Aorta (tissue), 5 donors: ENCODE data around the gene DPAGT1. TPM values are rescaled to one million over a fixed set of nuclear protein-coding genes. Genes with fewer than 3 reads are reported as not detected.
A peak's percentile ranks its signal among the peaks of the same experiment; 100 is the strongest.
"Not testable (repeated sequence)": the region's sequence is repeated elsewhere in the genome, so short reads cannot be mapped to it uniquely, and the experiment has no call there.

ENCODE experiments used
- ATAC-seq: fragments of 200-7000 bp; cut with Tn5 transposase; one replicate; pipeline ENCODE4 v1.9.1; 2022; ENCODE audit warnings: moderate library complexity; ENCODE audit not compliant: low FRiP score
- DNase-seq, 2 donors: peaks; one replicate each; pipeline ENCODE4 v3.0.0-alpha.2; 2020
- H3K27ac ChIP-seq, 2 donors: one replicate each; pipeline ENCODE4 v1.5.1; 2013; ENCODE audit warnings: low read length in 2 of 2, mild to moderate bottlenecking in 2 of 2, moderate library complexity in 2 of 2, control low read depth in 1 of 2, inconsistent platforms in 1 of 2, low read depth in 1 of 2
- H3K27me3 ChIP-seq, 2 donors: one replicate each; pipeline ENCODE4 v1.6.1; 2013; ENCODE audit warnings: control low read depth in 1 of 2, low read length in 1 of 2, mild to moderate bottlenecking in 1 of 2, moderate library complexity in 1 of 2; ENCODE audit not compliant: insufficient read depth in 2 of 2, control insufficient read depth in 1 of 2
- H3K36me3 ChIP-seq, 2 donors: one replicate each; pipeline ENCODE4 v1.6.1; 2013; ENCODE audit warnings: control low read depth in 1 of 2, low read length in 1 of 2, mild to moderate bottlenecking in 1 of 2; ENCODE audit not compliant: insufficient read depth in 2 of 2, control insufficient read depth in 1 of 2
- H3K4me1 ChIP-seq, 2 donors: one replicate each; pipeline ENCODE4 v1.6.1; 2013; ENCODE audit warnings: low read length in 2 of 2, control low read depth in 1 of 2, mild to moderate bottlenecking in 1 of 2, moderate library complexity in 1 of 2; ENCODE audit not compliant: insufficient read depth in 2 of 2, control insufficient read depth in 1 of 2
- H3K4me3 ChIP-seq, 2 donors: one replicate each; pipeline ENCODE4 v1.5.1; 2013; ENCODE audit warnings: low read length in 2 of 2, control low read depth in 1 of 2, mild to moderate bottlenecking in 1 of 2
- H3K9me3 ChIP-seq: one replicate; pipeline ENCODE4 v1.6.1; 2013; ENCODE audit warnings: mild to moderate bottlenecking, low read length; ENCODE audit not compliant: control insufficient read depth
- WGBS, 2 donors: extraction: QIAGEN DNeasy Blood & Tissue Kit; methylation state at CpG; one replicate each; pipeline ENCODE4 v1.1.7; 2013; 5-methylcytosine and 5-hydroxymethylcytosine counted together
- intact Hi-C, 2 donors: fragments of 100-400 bp; cut with DNase I; formaldehyde crosslinking; loops; one replicate each; pipeline versions ENCODE4 v1.14.2 to v1.15.0; 2022
- polyA plus RNA-seq, 2 donors: library from polyadenylated mRNA; stranded (reverse); fragments of 200-250 nt; gene quantifications; one replicate each; pipeline ENCODE4 v1.2.3, GENCODE V29; 2013
- total RNA-seq, 2 donors: library from RNA; stranded (reverse); fragmentation: NEBNext Ultra II Directional; extraction: Animal tissue kit (Norgen Biotek cat#: 25700); gene quantifications; one replicate each; pipeline ENCODE4 v1.2.1, GENCODE V29; 2021
- donor health status: healthy with polysubstance abuse.
- donor health status: Bipolar disorder and iron deficiency.
- donor health status: DM: no; HTN: no; CAD: no.
- donor health status: DM: no; HTN: no; CAD: no.
- donor health status: DM: yes; HTN: yes; CAD: no.

DPAGT1 gene
- total and polyA plus RNA-seq, 4 donors, result 7.3 to 41.8 (median 21.9) TPM

DNA sequence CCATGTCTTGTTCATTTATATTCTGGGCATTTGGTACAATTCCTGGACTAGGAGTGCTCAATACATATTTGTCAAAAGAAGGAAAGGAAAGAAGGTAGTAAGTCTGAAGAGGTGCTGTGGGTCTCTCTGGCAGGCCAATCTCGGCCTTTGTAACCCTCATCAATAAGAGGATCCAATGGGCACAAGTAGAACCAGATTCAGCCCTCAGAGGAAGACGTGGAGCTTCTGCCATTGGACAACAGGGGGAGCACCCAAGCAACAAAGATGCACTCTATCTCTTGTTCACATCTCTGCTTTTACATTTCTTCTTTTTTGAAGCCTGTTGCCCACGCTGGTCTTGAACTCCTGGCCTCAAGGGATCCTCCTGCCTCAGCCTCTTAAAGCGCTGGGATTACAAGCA lies 36.3 kb downstream of the DPAGT1 start:
- peaks cover 1 to 2% of the 10 kb centered on the region in 2 donors for H3K36me3 ChIP-seq
- WGBS, 2 donors, result 63 to 70% methylated on average over 4 of the region's 4 CpGs
- no peaks in the 10 kb centered on the region for H3K4me1 ChIP-seq
- H3K9me3 ChIP-seq, result no peaks in the 10 kb centered on the region
- H3K27me3 ChIP-seq, result no peaks in the 10 kb centered on the region
- H3K4me3 ChIP-seq, result no peak overlapping the region
- ATAC-seq, result no peak
- intact Hi-C loops, result loop anchor here in 1 of 2 donors (5.0 kb wide), 1 partner anchor 38 kb away; no protein-coding TSS in a partner anchor
- DNase-seq, result no peak
- H3K27ac ChIP-seq, result no peak overlapping the region

DNA sequence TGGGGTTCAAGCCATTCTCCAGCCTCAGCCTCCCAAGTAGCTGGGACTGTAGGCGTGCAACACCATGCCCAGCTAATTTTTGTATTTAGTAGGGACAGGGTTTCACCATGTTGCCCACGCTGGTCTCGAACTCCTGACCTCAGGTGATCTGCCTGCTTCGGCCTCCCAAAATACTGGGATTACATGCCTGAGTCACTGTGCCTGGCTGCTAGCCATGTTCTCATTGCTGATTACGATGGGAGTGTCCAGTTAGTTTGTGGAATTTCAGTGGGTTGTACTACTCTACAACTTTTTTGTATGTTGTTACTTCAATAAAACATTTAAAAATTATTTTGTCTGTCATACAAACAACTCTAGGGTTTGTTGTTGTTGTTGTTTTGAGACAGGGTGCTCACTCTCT lies 38.9 kb downstream of the DPAGT1 start:
- no peaks in the 10 kb centered on the region for H3K9me3 ChIP-seq
- no peak overlapping the region for H3K4me3 ChIP-seq
- DNase-seq (peak; percentile 68 to 80), ATAC-seq (no peak)
- H3K36me3 ChIP-seq, result no peaks in the 10 kb centered on the region
- intact Hi-C loops, result no loop called here
- H3K27me3 ChIP-seq, result no peaks in the 10 kb centered on the region
- no peaks in the 10 kb centered on the region for H3K4me1 ChIP-seq
- 25 to 28% methylated on average over 5 of the region's 5 CpGs for WGBS, 2 donors
- peak overlapping the region in 1 of 2 donors; percentile 38 for H3K27ac ChIP-seq

DNA sequence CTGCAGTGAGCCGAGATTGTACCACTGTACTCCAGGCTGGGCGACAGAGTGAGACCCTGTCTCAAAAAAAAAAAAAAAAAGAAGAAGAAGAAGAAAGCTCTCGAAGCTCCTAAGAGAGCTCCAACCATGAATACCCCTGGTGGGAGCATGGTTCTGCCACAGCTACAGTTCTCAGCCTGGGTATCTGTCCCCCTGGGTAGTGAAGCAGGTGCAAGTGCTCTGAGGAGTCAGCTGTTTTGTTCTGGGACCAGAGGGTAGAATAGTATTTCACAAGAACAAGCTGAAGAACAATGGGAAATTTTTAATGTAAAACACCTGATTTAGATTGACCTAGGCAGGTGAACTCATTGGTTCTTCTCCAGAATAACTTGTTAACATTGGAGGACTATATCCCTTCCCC lies 40.4 kb downstream of the DPAGT1 start:
- Histone ChIP-seq H3K4me1 (no peaks in the 10 kb centered on the region), H3K9me3 (no peaks in the 10 kb centered on the region), H3K4me3 (no peak overlapping the region), H3K36me3 (no peaks in the 10 kb centered on the region), H3K27me3 (no peaks in the 10 kb centered on the region), H3K27ac (no peak overlapping the region)
- no peak for ATAC-seq
- DNase-seq, result no peak
- intact Hi-C loops, result no loop called here
- WGBS, 2 donors, result 90 to 92% methylated on average over 3 of the region's 3 CpGs

DNA sequence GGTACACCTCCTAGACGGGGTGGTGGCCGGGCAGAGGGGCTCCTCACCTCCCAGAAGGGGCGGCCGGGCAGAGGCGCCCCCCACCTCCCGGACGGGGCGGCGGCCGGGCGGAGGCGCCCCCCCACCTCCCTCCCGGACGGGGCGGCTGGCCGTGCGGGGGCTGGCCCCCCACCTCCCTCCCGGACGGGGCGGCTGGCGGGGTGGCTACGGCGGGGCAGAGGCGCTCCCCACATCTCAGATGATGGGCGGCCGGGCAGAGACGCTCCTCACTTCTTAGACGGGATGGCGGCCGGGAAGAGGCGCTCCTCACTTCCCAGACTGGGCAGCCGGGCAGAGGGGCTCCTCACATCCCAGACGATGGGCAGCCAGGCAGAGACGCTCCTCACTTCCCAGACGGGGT lies 42.5 kb downstream of the DPAGT1 start:
- H3K27me3 ChIP-seq, H3K4me1 ChIP-seq, H3K9me3 ChIP-seq, H3K27ac ChIP-seq, ATAC-seq, H3K36me3 ChIP-seq, intact Hi-C loops, DNase-seq, H3K4me3 ChIP-seq: not testable (repeated sequence)
- 86 to 90% methylated on average over 19 to 31 of the region's 35 CpGs for WGBS, 2 donors

DNA sequence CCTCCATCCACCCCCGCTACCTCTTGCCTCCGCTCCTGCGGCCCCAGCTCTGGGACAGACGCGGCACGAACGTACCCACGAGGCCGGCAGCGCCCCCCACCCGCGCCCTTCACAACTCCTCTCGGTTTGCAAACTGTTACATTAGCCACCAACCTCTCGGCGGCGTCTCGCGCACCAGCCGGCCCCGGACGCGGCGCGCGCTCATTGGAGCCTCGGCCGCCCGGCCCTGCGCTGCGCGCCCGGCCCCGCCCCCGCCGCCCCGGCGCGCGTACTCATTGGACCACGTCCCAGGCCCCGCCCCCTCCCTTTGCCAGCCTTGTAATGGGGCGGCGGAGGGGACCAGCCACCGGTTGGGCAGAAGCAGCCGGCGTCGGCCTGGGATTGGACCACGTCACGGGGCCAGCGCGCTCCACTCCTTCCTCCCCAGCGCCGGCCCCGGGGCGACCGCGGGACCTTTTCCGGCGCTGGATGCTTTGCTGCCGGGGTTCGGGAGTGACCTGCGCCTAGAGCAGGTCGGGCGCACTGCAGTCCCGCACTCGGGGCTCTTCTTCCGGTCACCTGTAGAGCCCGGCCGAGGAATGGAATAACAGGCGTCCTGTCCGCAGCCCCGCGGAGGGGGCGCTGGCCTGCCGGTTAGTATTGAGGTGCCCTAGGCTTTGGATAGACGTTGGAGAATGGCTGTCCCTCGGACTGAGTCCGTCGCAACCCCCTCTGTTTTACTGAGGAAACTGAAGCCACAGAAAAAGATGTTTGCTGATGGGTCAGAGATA lies 44.5 kb downstream of the DPAGT1 start, which contains the start of gene HYOU1:
TSS of gene HYOU1 (minus strand) at position 206 of the 770 bp plus-strand sequence. CDS start 1,045 bp downstream, outside the sequence.
- Histone ChIP-seq H3K36me3 (peaks cover 0 to 5% of the 10 kb centered on the region in 2 donors), H3K4me3 (peak within 1 kb of the TSS; percentile 49 to 81), H3K27ac (peak within 1 kb of the TSS in 1 of 2 donors; percentile 78), H3K4me1 (peaks cover 0 to 5% of the 10 kb centered on the region in 2 donors), H3K9me3 (no peaks in the 10 kb centered on the region), H3K27me3 (no peaks in the 10 kb centered on the region)
- DNase-seq (peak; percentile 99 to 100), ATAC-seq (peak; percentile 97)
- WGBS, 2 donors, result 0 to 1% methylated on average over 36 to 79 of the region's 79 CpGs
- intact Hi-C loops, result loop anchor here in 1 of 2 donors (1.0 kb wide), 1 partner anchor 37 kb away; no protein-coding TSS in a partner anchor

DNA sequence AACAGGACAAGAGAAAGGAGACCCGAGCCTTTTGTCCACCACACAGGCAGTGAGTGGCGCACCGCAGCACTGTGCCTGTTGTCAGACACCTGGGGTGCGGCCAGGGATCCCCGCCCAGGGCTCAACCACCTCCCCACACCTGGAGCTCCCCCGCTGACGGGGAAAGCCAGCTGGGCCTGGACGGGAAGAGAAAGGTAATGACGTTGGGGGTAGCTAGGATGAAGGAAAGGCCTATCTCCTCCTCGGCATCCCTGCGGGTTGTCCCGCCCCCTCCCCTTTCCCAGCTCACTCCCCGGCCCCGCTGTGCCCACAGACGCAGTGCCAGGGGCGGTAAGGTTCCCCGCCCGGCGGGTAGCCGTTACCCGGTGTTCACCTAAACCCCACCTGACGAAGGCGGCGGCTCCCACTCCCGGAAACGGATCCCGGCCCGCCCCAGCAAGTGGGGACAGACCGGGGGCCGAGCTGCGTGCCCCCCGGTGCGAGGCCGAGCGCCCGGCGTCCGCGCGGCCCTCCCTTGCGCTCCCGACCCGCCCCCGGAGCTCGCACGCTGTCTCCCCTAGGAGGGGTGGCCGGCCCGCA lies 45.1 kb downstream of the DPAGT1 start:
- Histone ChIP-seq H3K27me3 (no peaks in the 10 kb centered on the region), H3K9me3 (no peaks in the 10 kb centered on the region), H3K36me3 (peaks cover 0 to 7% of the 10 kb centered on the region in 2 donors), H3K4me3 (peak overlapping the region; percentile 49 to 81), H3K27ac (peak overlapping the region in 1 of 2 donors; percentile 73), H3K4me1 (peaks cover 0 to 5% of the 10 kb centered on the region in 2 donors)
- DNase-seq (peak; percentile 54 to 76), ATAC-seq (no peak)
- intact Hi-C loops, result no loop called here
- WGBS, 2 donors, result 1% methylated on average over 44 to 48 of the region's 48 CpGs

DNA sequence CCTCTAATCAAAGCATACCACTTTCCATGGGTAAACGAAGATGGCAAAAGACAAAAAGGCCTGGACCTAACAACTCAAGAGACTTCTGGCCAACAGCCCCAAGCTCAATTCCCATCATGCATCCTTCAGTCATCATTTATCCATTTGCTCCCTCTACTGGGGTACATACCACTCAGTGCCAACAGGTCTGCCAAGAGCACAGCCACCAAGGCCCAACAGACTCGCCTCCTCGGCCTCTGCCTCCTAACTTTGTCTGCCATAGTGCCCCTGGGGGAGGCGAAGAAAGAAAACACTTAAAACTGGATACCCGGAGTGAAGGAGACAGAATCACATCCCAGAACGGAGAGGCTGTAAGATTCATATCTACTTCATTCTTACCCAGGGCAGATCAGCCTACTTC lies 45.8 kb downstream of the DPAGT1 start:
- H3K4me3 ChIP-seq, result peak overlapping the region; percentile 49 to 81
- no peak for ATAC-seq
- H3K4me1 ChIP-seq, result peaks cover 0 to 5% of the 10 kb centered on the region in 2 donors
- WGBS, 2 donors, result 25 to 26% methylated on average over 6 of the region's 6 CpGs
- peaks cover 0 to 7% of the 10 kb centered on the region in 2 donors for H3K36me3 ChIP-seq
- no peak overlapping the region for H3K27ac ChIP-seq
- DNase-seq, result no peak
- intact Hi-C loops, result no loop called here
- H3K27me3 ChIP-seq, result no peaks in the 10 kb centered on the region
- no peaks in the 10 kb centered on the region for H3K9me3 ChIP-seq

DNA sequence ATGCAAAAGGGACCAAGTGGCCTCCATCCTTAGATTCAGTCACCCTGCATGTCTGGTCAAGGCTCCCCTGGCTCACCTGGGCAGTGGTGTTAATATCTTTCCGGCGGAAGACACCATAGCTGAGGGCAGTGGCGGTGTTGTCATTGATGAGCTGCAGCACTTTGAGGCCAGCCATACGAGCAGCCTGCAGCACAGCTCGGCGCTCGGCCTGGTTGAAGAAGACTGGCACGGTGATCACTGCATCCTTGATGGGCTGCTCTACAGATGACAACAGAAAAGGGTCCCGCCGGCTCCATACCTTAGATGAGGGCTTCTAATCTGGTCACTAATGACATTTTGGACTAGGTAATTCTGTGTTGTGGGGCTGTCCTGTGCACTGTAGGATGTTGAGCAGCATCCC lies 47.2 kb downstream of the DPAGT1 start:
- Histone ChIP-seq H3K9me3 (no peaks in the 10 kb centered on the region), H3K27me3 (no peaks in the 10 kb centered on the region), H3K4me3 (no peak overlapping the region), H3K27ac (no peak overlapping the region), H3K4me1 (peaks cover 0 to 5% of the 10 kb centered on the region in 2 donors), H3K36me3 (peaks cover 0 to 7% of the 10 kb centered on the region in 2 donors)
- intact Hi-C loops, result no loop called here
- no peak for ATAC-seq
- DNase-seq, result no peak
- WGBS, 2 donors, result 92 to 96% methylated on average over 10 of the region's 10 CpGs
